HS-27A (cell line): ENCODE results near the gene TRIP6.

ENCODE experiments used
- DNase-seq: peaks from one replicate; pipeline ENCODE4 v3.0.0-alpha.2; 2012; ENCODE audit warnings: low read depth, missing footprints

The TRIP6 gene

GRCh38 chr7:100874577-100875355 lies 7.6 kb downstream of the TRIP6 start, which contains the start of gene SRRT:
SRRT (plus strand) TSS chr7:100875103; CDS start chr7:100875591, 488 bp downstream.
- DNase-seq: peak; percentile 82

- DNase-seq: no peak
These were observed 8.2 kb downstream of the TRIP6 start for GRCh38 chr7:100875356-100875751.

- DNase-seq: no peak
These were observed 10.8 kb downstream of the TRIP6 start for GRCh38 chr7:100878013-100878412.

GRCh38 chr7:100878685-100879084 lies 11.5 kb downstream of the TRIP6 start:
- DNase-seq: no peak

DNA sequence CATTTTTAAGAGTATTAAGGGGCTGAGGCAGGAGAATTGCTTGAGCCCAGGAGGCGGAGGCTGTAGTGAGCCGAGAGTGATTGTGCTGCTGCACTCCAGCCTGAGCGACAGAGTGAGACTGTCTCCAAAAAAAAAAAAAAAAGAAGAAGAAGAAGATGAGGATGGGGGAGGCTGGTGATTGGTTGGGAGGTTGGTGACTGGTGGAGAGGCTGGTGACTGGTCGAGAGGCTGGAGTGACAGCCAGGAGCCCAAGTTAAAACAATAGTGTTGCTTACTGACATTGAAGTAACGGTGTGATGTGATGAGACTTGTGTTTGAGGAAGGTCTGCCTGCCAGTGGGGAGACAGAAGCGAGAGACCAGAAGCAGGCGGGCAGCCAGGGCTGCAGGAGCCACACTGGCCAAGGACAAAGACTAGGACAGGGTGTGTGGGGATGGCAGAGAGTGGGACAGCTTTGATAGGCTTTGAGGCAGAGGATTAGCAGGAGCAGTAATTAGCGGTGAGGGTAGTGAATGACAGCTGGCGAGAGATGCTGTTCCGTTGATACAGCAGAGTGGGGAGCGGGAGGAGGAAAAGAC lies 12.6 kb downstream of the TRIP6 start:
- DNase-seq: no peak

DNA sequence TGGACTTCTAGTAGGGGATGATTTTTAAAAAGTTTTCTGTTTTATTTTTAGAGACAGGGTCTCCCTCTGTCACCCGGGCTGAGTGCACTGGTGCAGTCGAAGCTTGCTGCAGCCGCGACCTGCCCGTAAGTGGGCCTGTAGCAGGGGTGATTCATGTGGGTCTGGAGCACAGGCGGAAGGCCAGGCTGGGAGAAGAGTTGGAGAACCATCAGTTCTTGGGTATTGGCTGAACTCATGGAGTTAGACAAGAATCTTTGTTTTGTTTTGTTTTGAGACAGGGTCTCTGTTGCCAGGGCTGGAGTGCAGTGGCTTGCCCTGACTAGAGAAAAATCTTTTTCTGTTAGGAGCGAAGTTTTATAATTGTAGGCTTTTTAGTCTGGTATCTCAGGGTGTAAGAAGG lies 13.5 kb downstream of the TRIP6 start:
- DNase-seq: no peak

DNA sequence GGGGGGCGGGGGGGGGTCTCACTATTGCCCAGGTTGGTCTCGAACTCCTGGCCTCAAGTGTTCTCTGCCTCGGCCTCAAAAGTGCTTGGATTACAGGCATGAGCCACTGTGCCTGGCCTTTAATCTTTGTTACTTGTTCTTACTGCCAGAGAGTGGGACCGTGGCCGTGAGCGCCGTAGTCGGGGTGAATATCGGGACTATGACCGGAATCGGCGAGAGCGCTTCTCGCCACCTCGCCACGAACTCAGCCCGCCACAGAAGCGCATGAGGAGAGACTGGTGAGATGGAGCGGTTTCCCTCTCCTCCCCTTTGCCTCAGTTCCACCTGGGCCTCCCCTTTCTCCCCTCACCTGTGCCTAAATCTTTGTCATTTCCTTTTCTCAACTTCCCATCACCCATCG lies 13.9 kb downstream of the TRIP6 start:
- no peak for DNase-seq

- DNase-seq: no peak
These were observed 15.0 kb downstream of the TRIP6 start for GRCh38 chr7:100882201-100882600.

- no peak for DNase-seq
These were observed 15.8 kb downstream of the TRIP6 start for GRCh38 chr7:100882785-100883526.

DNA sequence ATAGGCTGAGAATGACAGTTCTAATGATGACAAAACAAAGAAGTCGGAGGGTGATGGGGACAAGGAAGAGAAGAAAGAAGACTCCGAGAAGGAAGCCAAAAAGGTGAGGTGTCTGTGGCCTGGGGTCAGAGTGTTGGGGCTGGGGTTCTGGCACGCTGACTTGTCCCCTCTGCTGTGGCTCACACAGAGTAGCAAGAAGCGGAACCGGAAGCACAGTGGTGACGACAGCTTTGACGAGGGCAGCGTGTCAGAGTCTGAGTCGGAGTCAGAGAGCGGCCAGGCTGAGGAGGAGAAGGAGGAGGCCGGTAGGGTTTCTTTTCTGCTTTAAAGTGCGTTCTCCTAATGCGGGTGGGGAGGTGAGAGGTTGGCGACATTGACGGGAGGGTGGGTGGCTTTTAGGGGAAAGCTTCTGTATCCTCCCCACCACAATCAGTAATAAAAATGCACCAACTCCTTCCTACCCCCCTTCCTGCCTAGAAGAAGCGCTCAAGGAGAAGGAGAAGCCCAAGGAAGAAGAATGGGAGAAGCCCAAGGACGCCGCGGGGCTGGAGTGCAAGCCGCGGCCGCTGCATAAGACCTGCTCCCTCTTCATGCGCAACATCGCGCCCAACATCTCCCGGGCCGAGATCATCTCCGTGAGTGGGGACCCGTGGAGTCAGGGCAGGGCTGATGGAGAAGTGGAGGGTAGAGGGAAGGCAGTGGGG lies 17.7 kb downstream of the TRIP6 start:
- DNase-seq: no peak

- DNase-seq: no peak
These were observed 18.4 kb downstream of the TRIP6 start for GRCh38 chr7:100885440-100886141.

DNA sequence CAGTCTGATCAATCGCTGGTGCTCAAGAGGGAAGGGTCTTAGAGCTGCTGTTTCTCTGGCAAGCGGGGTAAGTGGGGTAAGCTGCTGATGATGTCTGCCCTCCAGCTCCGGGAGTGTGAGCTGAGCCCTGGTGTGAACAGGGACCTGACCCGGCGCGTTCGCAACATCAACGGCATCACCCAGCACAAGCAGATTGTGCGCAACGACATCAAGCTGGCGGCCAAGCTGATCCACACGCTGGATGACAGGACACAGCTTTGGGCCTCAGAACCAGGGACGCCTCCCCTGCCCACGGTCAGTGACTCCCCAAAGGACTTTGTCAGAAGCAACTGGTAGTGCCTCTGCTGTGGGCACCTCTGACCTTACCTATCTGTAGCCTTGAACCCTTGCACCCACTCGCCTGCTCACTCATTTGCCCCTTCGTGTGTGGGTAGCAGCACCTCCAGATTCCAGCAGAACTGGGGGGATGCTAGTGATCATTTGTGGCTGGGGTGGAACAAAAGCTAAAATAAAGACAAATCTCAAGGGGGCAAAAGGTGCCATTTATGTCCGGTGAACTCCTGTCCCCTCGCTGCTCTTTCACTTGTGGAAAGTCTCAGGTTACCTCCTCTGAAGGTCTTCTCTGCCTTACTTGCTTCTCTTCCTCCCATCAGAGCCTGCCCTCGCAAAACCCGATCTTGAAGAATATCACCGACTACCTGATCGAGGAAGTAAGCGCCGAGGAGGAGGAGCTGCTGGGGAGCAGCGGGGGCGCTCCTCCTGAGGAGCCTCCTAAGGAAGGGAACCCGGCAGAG lies 19.2 kb downstream of the TRIP6 start:
- no peak for DNase-seq

- DNase-seq: no peak
These were observed 19.8 kb downstream of the TRIP6 start for GRCh38 chr7:100886936-100887515.

DNA sequence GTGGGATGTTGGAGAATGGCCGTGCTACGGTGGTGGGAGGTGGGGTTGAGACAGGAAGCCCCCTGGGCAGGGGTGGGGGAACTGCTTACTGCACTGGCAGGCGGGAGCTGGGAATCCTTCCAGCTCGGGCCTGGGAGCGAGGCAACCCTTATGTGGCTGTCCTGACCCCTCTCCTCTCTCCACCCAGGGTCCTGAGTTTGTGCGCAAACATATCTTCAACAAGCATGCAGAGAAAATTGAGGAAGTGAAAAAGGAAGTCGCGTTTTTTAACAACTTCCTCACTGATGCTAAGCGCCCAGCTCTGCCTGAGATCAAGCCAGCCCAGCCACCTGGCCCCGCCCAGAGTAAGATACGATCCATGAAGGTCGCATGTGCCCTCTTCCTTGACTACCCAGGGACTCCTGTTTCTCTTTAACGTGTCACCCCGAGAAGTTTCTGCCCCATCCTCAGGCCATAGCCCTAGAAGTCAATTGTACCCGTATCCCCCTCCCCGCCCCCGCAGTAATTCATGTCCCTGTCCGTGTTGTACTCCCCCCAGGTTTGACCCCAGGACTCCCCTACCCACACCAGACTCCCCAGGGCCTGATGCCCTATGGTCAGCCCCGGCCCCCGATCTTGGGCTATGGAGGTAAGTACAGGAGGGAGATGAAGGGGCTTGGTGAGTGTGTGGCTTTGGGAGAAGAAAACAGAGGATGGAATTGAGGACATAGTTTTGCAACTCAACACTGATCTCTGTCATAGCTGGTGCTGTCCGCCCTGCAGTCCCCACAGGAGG lies 20.5 kb downstream of the TRIP6 start:
- no peak for DNase-seq

DNA sequence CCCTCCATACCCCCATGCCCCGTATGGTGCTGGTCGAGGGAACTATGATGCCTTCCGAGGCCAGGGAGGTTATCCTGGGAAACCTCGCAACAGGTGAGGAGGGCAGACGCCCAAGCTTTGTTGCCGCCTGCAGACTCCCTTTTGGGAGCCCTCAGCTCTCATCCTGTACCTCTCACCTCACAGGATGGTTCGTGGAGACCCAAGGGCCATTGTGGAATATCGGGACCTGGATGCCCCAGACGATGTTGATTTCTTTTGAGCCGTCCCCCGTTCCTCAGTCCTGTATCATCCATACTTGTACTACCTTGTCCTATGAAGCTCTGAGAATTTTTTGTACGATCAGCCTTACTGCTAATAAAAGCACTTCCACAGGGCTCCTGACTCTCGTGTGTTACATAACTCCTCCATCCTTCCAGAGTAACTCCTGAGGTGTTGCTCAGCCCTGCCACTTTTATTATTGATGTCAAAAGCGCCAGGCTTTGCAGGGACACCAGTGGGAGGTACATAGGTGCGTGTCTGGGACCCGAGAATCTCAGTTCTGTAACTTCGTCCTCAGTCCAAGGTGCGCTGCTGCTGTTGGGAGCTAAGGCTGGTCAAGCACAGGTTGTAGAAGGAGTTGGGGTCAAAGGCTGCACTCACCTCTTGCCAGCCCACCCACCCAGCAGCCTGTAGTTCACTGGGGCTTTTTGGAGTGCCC lies 21.3 kb downstream of the TRIP6 start:
- no peak for DNase-seq

GRCh38 chr7:100888988-100889750 lies 22.0 kb downstream of the TRIP6 start, which contains the start of gene UFSP1:
UFSP1 (minus strand) TSS chr7:100889715; CDS start chr7:100889271, 444 bp downstream.
- DNase-seq: no peak

DNA sequence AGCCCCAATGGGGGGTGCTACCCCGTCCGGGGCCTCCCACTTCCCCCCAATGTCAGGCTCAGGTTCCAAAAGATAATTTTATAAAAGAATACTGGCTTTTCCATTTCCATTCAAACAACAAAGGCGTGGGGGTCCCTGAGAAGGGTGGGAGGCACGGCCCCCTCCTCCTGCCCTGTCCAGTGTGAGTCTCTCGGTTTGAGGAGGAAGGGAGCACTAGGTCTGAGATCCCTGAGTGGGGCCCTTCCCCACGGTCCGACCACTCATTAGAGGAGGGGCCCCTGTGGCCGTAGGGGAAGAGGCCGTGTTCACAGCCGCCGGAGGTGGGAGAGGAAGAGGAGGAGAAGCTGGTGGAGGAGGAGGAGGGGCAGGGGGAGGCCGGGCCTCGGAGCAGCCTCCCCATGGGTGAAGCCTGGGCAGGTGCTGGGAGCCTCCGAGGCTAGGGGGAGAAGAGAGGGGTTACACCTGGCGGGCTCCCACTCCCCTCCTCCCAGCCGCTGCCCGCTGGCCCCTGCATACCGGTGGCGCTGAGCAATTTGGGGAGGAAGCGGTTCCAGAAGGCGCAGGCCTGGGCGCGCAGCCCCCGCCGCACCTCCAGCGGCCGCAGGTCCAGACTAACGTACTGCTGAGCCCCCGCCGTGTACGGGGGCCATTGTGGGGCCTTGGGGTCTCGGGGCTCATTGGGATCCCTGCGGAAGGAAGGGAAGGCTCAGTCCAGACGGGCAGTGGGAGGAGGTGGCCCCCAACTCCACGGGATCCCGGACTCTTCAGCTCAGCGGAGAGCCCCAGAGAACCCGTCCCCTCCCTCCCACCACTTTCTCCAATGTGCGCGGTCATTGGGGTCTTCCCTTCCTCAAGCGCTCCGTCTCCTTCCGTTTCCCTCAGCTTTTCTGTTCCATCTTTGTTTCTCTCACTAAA lies 23.7 kb downstream of the TRIP6 start:
- no peak for DNase-seq
